Ovary (tissue), 3 donors: ENCODE measurements around the gene SLC46A1.

ENCODE experiments used
- CTCF ChIP-seq, 3 donors: fragments of 450-650 bp in 2 of 3; fragments of 200-600 bp in 1 of 3; IDR thresholded peaks; one replicate each; pipeline versions ENCODE4 v1.5.1 to v1.8.0; 2016 to 2022; ENCODE audit warnings: antibody characterized with exemption in 3 of 3, mild to moderate bottlenecking in 1 of 3
- POLR2A ChIP-seq: fragments of 450-650 bp; IDR thresholded peaks from one replicate; pipeline ENCODE4 v1.6.1; 2017; ENCODE audit warnings: antibody characterized with exemption, mild to moderate bottlenecking, moderate library complexity
- donor health status: DM: no; HTN: no; CAD: no.

- no peak for TF ChIP-seq CTCF (IDR thresholded peaks at IDR 0.05)
- TF ChIP-seq POLR2A = no peak
Observed at GRCh38 chr17:28415886-28416285, 9.9 kb upstream of the SLC46A1 start.
